ENCODE measurements around the gene RNF168. TPM values are rescaled to one million over a fixed set of nuclear protein-coding genes. Genes with fewer than 3 reads are reported as not detected.

The RNF168 gene
- total RNA-seq, 1 donor from 2014 or later: 18.3 TPM

DNA sequence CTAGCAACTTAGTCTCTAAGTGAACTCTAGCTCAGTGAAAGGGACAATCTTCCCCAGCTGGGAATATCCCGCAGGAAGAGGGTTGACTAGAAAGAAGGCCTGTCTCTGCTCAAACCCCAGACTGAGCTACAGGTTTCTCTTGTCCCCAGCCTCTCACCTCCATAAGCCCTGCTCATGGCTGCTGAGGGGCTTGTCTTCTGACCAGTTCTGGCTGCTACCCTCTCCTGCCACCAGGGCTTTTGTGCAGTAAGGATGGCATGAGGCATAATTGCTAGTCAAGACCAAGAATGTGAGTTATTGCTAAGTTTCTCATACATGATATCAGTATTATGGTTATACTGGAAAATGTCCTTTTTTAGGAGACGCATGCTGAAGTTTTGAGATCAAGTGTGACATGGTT, 43.5 kb upstream of the RNF168 start:
- no peaks in the 10 kb centered on the region for H3K27me3 ChIP-seq (ENCODE audit: insufficient read depth, low read length)
- H3K27ac ChIP-seq (ENCODE audit: low read depth, low read length): no peak overlapping the region
- no peaks in the 10 kb centered on the region for H3K4me1 ChIP-seq (ENCODE audit: insufficient read depth, low read length)
- no peaks in the 10 kb centered on the region for H3K79me2 ChIP-seq (ENCODE audit: insufficient read depth, low read length)
- H3K4me2 ChIP-seq (ENCODE audit: low read length): no peak overlapping the region
- H3K27me3 Mint-ChIP-seq (ENCODE audit: low read depth, unreplicated experiment): peaks cover 2% of the 10 kb centered on the region
- no peak overlapping the region for H3K4me3 ChIP-seq (ENCODE audit: insufficient read depth, low read depth, low read length)
- H3K27ac Mint-ChIP-seq (ENCODE audit: unreplicated experiment): no peak overlapping the region
- no peak overlapping the region for H3K9ac ChIP-seq (ENCODE audit: low read length)
- TF ChIP-seq EZH2 (IDR thresholded peaks at IDR 0.05; ENCODE audit: insufficient read depth, low read length): no peak
- TF ChIP-seq, protein P1, sequence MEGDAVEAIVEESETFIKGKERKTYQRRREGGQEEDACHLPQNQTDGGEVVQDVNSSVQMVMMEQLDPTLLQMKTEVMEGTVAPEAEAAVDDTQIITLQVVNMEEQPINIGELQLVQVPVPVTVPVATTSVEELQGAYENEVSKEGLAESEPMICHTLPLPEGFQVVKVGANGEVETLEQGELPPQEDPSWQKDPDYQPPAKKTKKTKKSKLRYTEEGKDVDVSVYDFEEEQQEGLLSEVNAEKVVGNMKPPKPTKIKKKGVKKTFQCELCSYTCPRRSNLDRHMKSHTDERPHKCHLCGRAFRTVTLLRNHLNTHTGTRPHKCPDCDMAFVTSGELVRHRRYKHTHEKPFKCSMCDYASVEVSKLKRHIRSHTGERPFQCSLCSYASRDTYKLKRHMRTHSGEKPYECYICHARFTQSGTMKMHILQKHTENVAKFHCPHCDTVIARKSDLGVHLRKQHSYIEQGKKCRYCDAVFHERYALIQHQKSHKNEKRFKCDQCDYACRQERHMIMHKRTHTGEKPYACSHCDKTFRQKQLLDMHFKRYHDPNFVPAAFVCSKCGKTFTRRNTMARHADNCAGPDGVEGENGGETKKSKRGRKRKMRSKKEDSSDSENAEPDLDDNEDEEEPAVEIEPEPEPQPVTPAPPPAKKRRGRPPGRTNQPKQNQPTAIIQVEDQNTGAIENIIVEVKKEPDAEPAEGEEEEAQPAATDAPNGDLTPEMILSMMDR (IDR thresholded peaks at IDR 0.05; ENCODE audit: insufficient read depth, low read depth, low read length): no peak
- no peak overlapping the region for H2AFZ ChIP-seq (ENCODE audit: low read depth, low read length)
- H3K36me3 ChIP-seq (ENCODE audit: insufficient read depth, low read length): no peaks in the 10 kb centered on the region
- no peaks in the 10 kb centered on the region for H3K4me1 Mint-ChIP-seq (ENCODE audit: low read depth, unreplicated experiment)
- DNase-seq (ENCODE audit: low read depth) (no peak), FAIRE-seq (no peak)
- peaks cover 20% of the 10 kb centered on the region for H3K9me3 Mint-ChIP-seq (ENCODE audit: unreplicated experiment)
- peaks cover 6% of the 10 kb centered on the region for H3K9me3 ChIP-seq (ENCODE audit: insufficient read depth, low read depth, low read length)
- no peak overlapping the region for H3K4me3 Mint-ChIP-seq (ENCODE audit: unreplicated experiment)
- no peaks in the 10 kb centered on the region for H4K20me1 ChIP-seq (ENCODE audit: insufficient read depth, low read length)
- peaks cover 5% of the 10 kb centered on the region for H3K36me3 Mint-ChIP-seq (ENCODE audit: low read depth, unreplicated experiment)

DNA sequence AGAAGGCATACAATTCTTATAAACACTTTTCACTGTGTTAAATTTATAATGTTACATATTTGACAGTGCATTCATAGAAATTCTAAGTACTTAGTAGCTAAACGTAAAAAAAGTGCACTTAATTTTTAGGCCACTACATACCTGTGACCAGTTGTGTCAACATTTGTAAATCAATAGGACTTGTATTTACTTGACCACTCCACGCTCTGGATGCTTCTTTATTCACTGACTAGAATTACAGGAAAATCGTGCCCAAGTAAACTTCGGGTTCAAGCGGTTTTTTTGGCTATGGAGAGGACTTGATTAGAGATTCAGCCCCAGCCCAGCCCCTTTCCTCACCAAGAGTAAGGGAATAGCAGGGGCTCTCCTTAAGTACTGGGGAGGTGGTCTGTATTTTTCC, 43.0 kb upstream of the RNF168 start:
- Mint-ChIP-seq H3K27me3 (ENCODE audit: low read depth, unreplicated experiment) (peaks cover 2% of the 10 kb centered on the region), H3K9me3 (ENCODE audit: unreplicated experiment) (peaks cover 20% of the 10 kb centered on the region), H3K4me1 (ENCODE audit: low read depth, unreplicated experiment) (no peaks in the 10 kb centered on the region), H3K27ac (ENCODE audit: unreplicated experiment) (no peak overlapping the region), H3K36me3 (ENCODE audit: low read depth, unreplicated experiment) (peaks cover 5% of the 10 kb centered on the region), H3K4me3 (ENCODE audit: unreplicated experiment) (no peak overlapping the region)
- Histone ChIP-seq H3K27me3 (ENCODE audit: insufficient read depth, low read length) (no peaks in the 10 kb centered on the region), H3K79me2 (ENCODE audit: insufficient read depth, low read length) (no peaks in the 10 kb centered on the region), H3K27ac (ENCODE audit: low read depth, low read length) (no peak overlapping the region), H4K20me1 (ENCODE audit: insufficient read depth, low read length) (no peaks in the 10 kb centered on the region), H3K9me3 (ENCODE audit: insufficient read depth, low read depth, low read length) (peaks cover 6% of the 10 kb centered on the region), H3K4me3 (ENCODE audit: insufficient read depth, low read depth, low read length) (no peak overlapping the region), H3K4me1 (ENCODE audit: insufficient read depth, low read length) (no peaks in the 10 kb centered on the region), H3K9ac (ENCODE audit: low read length) (no peak overlapping the region), H2AFZ (ENCODE audit: low read depth, low read length) (no peak overlapping the region), H3K36me3 (ENCODE audit: insufficient read depth, low read length) (no peaks in the 10 kb centered on the region), H3K4me2 (ENCODE audit: low read length) (no peak overlapping the region)
- FAIRE-seq (no peak), DNase-seq (ENCODE audit: low read depth) (no peak)
- no peak for TF ChIP-seq EZH2 (IDR thresholded peaks at IDR 0.05; ENCODE audit: insufficient read depth, low read length)
- TF ChIP-seq, protein P1 (IDR thresholded peaks at IDR 0.05; ENCODE audit: insufficient read depth, low read depth, low read length): no peak

DNA sequence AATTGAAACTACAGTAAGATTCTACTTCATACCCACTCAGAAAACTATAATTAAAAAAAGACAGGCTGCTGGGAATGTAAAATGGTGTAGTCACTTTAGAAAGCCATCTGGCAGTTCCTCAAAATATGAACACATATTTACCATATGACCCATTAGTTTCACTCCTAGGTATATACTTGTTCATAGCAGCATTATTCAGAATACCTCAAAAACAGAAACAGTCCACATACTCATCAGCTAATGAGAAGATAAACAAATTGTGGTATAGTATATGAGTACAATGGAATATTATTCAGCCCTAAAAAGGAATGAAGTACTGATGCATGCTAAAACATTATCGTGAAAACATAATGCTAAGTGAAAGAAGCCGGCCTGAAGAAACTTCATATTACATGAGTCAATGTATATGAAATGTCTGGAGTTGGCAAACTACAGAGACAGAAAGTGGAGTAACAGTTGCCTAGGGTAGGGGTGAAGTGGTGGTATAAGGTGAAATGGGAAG, 41.0 kb upstream of the RNF168 start:
- no peak overlapping the region for H2AFZ ChIP-seq (ENCODE audit: low read depth, low read length)
- no peaks in the 10 kb centered on the region for H3K27me3 ChIP-seq (ENCODE audit: insufficient read depth, low read length)
- no peak overlapping the region for H3K27ac Mint-ChIP-seq (ENCODE audit: unreplicated experiment)
- H3K27me3 Mint-ChIP-seq (ENCODE audit: low read depth, unreplicated experiment): no peaks in the 10 kb centered on the region
- peaks cover 3% of the 10 kb centered on the region for H3K9me3 ChIP-seq (ENCODE audit: insufficient read depth, low read depth, low read length)
- no peak overlapping the region for H3K4me3 Mint-ChIP-seq (ENCODE audit: unreplicated experiment)
- H3K4me3 ChIP-seq (ENCODE audit: insufficient read depth, low read depth, low read length): no peak overlapping the region
- H3K4me1 Mint-ChIP-seq (ENCODE audit: low read depth, unreplicated experiment): no peaks in the 10 kb centered on the region
- no peak for DNase-seq (ENCODE audit: low read depth)
- no peak overlapping the region for H3K9ac ChIP-seq (ENCODE audit: low read length)
- no peaks in the 10 kb centered on the region for H3K79me2 ChIP-seq (ENCODE audit: insufficient read depth, low read length)
- TF ChIP-seq, protein P1 (IDR thresholded peaks at IDR 0.05; ENCODE audit: insufficient read depth, low read depth, low read length): no peak
- TF ChIP-seq EZH2 (IDR thresholded peaks at IDR 0.05; ENCODE audit: insufficient read depth, low read length): no peak
- no peaks in the 10 kb centered on the region for H4K20me1 ChIP-seq (ENCODE audit: insufficient read depth, low read length)
- no peak overlapping the region for H3K27ac ChIP-seq (ENCODE audit: low read depth, low read length)
- peaks cover 10% of the 10 kb centered on the region for H3K9me3 Mint-ChIP-seq (ENCODE audit: unreplicated experiment)
- H3K4me1 ChIP-seq (ENCODE audit: insufficient read depth, low read length): no peaks in the 10 kb centered on the region
- no peak for FAIRE-seq
- no peaks in the 10 kb centered on the region for H3K36me3 ChIP-seq (ENCODE audit: insufficient read depth, low read length)
- H3K4me2 ChIP-seq (ENCODE audit: low read length): no peak overlapping the region
- H3K36me3 Mint-ChIP-seq (ENCODE audit: low read depth, unreplicated experiment): no peaks in the 10 kb centered on the region
